Mucosa of descending colon (tissue), 3 donors: ENCODE data around the gene HBG2. TPM values are rescaled to one million over a fixed set of nuclear protein-coding genes. Genes with fewer than 3 reads are reported as not detected.

Experiments
- ATAC-seq: fragments of 200-7000 bp; cut with Tn5 transposase; one replicate; pipeline ENCODE4 v1.9.1; 2020; ENCODE audit warnings: mild to moderate bottlenecking, moderate library complexity
- DNase-seq, 3 donors: peaks; one replicate each; pipeline ENCODE4 v3.0.0-alpha.2; 2020
- H3K36me3 ChIP-seq: fragments of 200-600 bp; one replicate; pipeline ENCODE4 v1.8.0; 2021; ENCODE audit warnings: low read depth, mild to moderate bottlenecking
- H3K4me1 ChIP-seq: fragments of 200-600 bp; one replicate; pipeline ENCODE4 v1.8.0; 2021; ENCODE audit warnings: low read depth, mild to moderate bottlenecking
- H3K4me3 ChIP-seq: fragments of 200-600 bp; one replicate; pipeline ENCODE4 v1.8.0; 2021; ENCODE audit warnings: mild to moderate bottlenecking
- H3K9me3 ChIP-seq: fragments of 200-600 bp; one replicate; pipeline ENCODE4 v1.8.0; 2021; ENCODE audit warnings: mild to moderate bottlenecking
- intact Hi-C, 2 donors: fragments of 100-400 bp; cut with DNase I in 1 of 2; cut with micrococcal nuclease in 1 of 2; formaldehyde crosslinking; loops; one replicate each; pipeline versions ENCODE4 v1.11.0 to v1.11.1; 2022; cut with DNase I, micrococcal nuclease
- total RNA-seq, 3 donors: library from RNA; stranded (reverse); fragmentation: NEBNext Ultra II Directional in 2 of 3; extraction: Animal tissue kit (Norgen Biotek cat#: 25700) in 2 of 3; gene quantifications; one replicate each; pipeline versions ENCODE4 v1.2.1 to v1.2.4, GENCODE V29; 2021 to 2023
- TF ChIP-seq, protein P1 (sequence below): fragments of 200-600 bp; IDR thresholded peaks from one replicate; pipeline ENCODE4 v1.8.0; 2022; ENCODE audit warnings: antibody characterized with exemption, mild to moderate bottlenecking
- donor health status: DM: no; HTN: no; CAD: no; lungs with moderate emphysema.
- donor health status: DM: no; HTN: no; CAD: no.
- donor health status: DM: no; HTN: yes; CAD: no.

HBG2 gene
- total RNA-seq, 3 donors from 2014 or later: not detected

DNA sequence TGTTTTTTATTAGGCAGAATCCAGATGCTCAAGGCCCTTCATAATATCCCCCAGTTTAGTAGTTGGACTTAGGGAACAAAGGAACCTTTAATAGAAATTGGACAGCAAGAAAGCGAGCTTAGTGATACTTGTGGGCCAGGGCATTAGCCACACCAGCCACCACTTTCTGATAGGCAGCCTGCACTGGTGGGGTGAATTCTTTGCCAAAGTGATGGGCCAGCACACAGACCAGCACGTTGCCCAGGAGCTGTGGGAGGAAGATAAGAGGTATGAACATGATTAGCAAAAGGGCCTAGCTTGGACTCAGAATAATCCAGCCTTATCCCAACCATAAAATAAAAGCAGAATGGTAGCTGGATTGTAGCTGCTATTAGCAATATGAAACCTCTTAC is 29.1 kb downstream of the HBG2 start:
- H3K4me3 ChIP-seq: no peak overlapping the region
- no peaks in the 10 kb centered on the region for H3K36me3 ChIP-seq
- no peaks in the 10 kb centered on the region for H3K9me3 ChIP-seq
- DNase-seq: no peak
- no peaks in the 10 kb centered on the region for H3K4me1 ChIP-seq
- ATAC-seq: no peak
- intact Hi-C loops: no loop called here
- TF ChIP-seq, protein P1, sequence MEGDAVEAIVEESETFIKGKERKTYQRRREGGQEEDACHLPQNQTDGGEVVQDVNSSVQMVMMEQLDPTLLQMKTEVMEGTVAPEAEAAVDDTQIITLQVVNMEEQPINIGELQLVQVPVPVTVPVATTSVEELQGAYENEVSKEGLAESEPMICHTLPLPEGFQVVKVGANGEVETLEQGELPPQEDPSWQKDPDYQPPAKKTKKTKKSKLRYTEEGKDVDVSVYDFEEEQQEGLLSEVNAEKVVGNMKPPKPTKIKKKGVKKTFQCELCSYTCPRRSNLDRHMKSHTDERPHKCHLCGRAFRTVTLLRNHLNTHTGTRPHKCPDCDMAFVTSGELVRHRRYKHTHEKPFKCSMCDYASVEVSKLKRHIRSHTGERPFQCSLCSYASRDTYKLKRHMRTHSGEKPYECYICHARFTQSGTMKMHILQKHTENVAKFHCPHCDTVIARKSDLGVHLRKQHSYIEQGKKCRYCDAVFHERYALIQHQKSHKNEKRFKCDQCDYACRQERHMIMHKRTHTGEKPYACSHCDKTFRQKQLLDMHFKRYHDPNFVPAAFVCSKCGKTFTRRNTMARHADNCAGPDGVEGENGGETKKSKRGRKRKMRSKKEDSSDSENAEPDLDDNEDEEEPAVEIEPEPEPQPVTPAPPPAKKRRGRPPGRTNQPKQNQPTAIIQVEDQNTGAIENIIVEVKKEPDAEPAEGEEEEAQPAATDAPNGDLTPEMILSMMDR: no peak

DNA sequence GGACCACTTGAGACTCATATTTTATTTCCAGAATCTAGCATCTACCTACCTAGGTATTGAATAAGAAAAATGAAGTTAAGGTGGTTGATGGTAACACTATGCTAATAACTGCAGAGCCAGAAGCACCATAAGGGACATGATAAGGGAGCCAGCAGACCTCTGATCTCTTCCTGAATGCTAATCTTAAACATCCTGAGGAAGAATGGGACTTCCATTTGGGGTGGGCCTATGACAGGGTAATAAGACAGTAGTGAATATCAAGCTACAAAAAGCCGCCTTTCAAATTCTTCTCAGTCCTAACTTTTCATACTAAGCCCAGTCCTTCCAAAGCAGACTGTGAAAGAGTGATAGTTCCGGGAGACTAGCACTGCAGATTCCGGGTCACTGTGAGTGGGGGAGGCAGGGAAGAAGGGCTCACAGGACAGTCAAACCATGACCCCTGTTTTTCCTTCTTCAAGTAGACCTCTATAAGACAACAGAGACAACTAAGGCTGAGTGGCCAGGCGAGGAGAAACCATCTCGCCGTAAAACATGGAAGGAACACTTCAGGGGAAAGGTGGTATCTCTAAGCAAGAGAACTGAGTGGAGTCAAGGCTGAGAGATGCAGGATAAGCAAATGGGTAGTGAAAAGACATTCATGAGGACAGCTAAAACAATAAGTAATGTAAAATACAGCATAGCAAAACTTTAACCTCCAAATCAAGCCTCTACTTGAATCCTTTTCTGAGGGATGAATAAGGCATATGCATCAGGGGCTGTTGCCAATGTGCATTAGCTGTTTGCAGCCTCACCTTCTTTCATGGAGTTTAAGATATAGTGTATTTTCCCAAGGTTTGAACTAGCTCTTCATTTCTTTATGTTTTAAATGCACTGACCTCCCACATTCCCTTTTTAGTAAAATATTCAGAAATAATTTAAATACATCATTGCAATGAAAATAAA is 29.8 kb downstream of the HBG2 start:
- TF ChIP-seq, protein P1: no peak
- no peak for ATAC-seq
- H3K36me3 ChIP-seq: no peaks in the 10 kb centered on the region
- H3K9me3 ChIP-seq: no peaks in the 10 kb centered on the region
- intact Hi-C loops: no loop called here
- DNase-seq: no peak
- no peak overlapping the region for H3K4me3 ChIP-seq
- H3K4me1 ChIP-seq: no peaks in the 10 kb centered on the region

DNA sequence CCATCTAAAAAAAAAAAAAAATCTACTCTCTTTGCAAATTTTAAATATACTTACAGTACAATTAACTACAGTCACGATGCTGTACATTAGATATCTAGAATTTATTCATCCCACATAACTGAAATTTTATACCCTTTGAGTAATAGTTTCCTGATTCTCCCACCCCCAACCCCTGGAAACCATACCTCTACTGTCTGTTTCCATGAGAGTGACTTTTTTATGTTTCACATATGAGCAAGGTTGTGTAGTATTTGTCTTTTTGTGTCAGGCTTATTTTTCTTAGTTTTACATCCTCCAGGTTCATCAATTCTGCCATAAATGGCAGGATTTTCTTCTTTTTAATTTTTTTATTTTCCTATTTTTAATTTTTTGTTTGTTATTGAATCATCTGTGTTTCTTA is 30.9 kb downstream of the HBG2 start:
- no peak overlapping the region for H3K4me3 ChIP-seq
- ATAC-seq (no peak), DNase-seq (no peak)
- intact Hi-C loops: no loop called here
- TF ChIP-seq, protein P1: no peak
- no peaks in the 10 kb centered on the region for H3K9me3 ChIP-seq
- no peaks in the 10 kb centered on the region for H3K4me1 ChIP-seq
- H3K36me3 ChIP-seq: no peaks in the 10 kb centered on the region

DNA sequence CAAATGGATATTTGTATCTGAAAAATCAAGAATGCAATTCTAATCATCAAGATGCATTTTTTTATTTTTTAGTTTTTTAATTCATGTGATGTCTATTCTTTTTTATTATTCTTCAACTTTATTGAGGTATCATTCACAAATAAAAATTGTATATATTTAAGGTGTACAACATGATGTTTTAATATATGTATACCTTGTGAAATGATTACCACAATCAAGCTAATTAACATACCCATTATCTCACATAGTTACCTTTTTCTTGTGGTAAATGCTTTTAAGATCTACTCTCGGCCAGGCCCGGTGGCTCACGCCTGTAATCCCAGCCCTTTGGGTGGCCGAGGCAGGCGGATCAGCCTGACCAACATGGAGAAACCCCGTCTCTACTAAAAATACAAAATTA is 31.4 kb downstream of the HBG2 start:
- DNase-seq: no peak
- intact Hi-C loops: no loop called here
- no peaks in the 10 kb centered on the region for H3K4me1 ChIP-seq
- TF ChIP-seq, protein P1: no peak
- ATAC-seq: no peak
- H3K36me3 ChIP-seq: no peaks in the 10 kb centered on the region
- H3K9me3 ChIP-seq: no peaks in the 10 kb centered on the region
- no peak overlapping the region for H3K4me3 ChIP-seq

DNA sequence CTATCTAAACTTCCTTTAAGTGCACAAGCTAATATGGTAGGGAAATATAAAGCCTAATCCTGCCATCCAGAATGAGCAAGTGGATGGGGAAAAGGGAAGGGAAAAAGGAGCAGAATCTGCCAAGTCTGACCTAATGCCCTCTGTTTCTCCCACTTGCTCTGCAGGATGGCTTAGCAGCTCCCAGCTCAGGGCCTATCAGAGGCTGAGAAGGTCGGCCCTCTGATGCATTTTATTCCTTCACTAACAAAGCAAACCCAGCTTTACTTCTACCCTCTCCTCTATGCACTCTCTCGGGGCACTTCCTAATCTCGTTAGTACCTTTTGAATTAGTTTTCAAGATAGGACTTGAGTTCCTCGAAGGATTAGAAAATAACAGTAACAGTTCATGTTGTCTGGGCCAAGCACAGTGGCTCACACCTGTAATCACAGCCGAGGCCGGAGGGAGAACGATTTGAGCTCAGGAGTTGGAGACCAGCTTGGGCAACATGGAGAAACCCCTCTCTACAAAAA is 44.1 kb downstream of the HBG2 start:
- DNase-seq (no peak), ATAC-seq (no peak)
- intact Hi-C loops: no loop called here
- no peaks in the 10 kb centered on the region for H3K4me1 ChIP-seq
- no peaks in the 10 kb centered on the region for H3K9me3 ChIP-seq
- no peak overlapping the region for H3K4me3 ChIP-seq
- H3K36me3 ChIP-seq: no peaks in the 10 kb centered on the region
- TF ChIP-seq, protein P1: no peak
